Measurements from ENCODE around the gene LRP1B. TPM values are rescaled to one million over a fixed set of nuclear protein-coding genes. Genes with fewer than 3 reads are reported as not detected.

Gene LRP1B
- polyA plus RNA-seq, 1 donor from 2014 or later = 12.7 TPM

DNA sequence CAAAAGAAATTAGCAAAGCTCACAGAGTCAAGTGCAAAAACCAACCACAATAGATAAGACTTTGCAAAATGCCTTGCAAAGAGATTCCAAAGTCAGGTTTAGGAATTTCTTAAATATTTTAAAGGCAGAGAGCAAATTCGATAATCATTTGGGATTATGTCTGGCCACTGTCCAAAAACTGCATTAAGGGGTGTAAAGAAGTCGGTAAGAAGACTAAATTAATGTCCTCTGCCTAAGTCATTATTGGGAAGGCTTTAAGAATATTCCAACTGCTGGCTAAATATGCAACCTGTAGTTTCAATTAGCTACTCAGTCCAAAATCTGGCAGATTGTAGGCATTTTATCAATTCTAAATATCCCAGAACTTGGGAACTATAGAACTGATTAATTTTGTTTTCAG is 13.7 kb upstream of the LRP1B start:
- Histone ChIP-seq H3K9me3 (ENCODE audit: low read length) (no peaks in the 10 kb centered on the region), H3K9me2 (ENCODE audit: insufficient read depth, low read length) (no peaks in the 10 kb centered on the region)
- TF ChIP-seq POLR2AphosphoS5 (IDR thresholded peaks at IDR 0.05) (no peak), MXI1 (conservative IDR thresholded peaks at IDR 0.05; ENCODE audit: poor library complexity, severe bottlenecking) (no peak), TAF1 (IDR thresholded peaks at IDR 0.05; ENCODE audit: low read depth) (no peak), EZH2 (IDR thresholded peaks at IDR 0.05; ENCODE audit: borderline replicate concordance, insufficient read depth, low read length, poor library complexity, severe bottlenecking) (no peak), RAD21 (conservative IDR thresholded peaks at IDR 0.05) (no peak), SMC3 (conservative IDR thresholded peaks at IDR 0.05; ENCODE audit: poor library complexity) (no peak), EP300 (conservative IDR thresholded peaks at IDR 0.05; ENCODE audit: poor library complexity, severe bottlenecking) (no peak)
- TF ChIP-seq, protein P1, sequence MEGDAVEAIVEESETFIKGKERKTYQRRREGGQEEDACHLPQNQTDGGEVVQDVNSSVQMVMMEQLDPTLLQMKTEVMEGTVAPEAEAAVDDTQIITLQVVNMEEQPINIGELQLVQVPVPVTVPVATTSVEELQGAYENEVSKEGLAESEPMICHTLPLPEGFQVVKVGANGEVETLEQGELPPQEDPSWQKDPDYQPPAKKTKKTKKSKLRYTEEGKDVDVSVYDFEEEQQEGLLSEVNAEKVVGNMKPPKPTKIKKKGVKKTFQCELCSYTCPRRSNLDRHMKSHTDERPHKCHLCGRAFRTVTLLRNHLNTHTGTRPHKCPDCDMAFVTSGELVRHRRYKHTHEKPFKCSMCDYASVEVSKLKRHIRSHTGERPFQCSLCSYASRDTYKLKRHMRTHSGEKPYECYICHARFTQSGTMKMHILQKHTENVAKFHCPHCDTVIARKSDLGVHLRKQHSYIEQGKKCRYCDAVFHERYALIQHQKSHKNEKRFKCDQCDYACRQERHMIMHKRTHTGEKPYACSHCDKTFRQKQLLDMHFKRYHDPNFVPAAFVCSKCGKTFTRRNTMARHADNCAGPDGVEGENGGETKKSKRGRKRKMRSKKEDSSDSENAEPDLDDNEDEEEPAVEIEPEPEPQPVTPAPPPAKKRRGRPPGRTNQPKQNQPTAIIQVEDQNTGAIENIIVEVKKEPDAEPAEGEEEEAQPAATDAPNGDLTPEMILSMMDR (IDR thresholded peaks at IDR 0.05; ENCODE audit: poor library complexity, severe bottlenecking) = no peak
- TF ChIP-seq, protein P2, sequence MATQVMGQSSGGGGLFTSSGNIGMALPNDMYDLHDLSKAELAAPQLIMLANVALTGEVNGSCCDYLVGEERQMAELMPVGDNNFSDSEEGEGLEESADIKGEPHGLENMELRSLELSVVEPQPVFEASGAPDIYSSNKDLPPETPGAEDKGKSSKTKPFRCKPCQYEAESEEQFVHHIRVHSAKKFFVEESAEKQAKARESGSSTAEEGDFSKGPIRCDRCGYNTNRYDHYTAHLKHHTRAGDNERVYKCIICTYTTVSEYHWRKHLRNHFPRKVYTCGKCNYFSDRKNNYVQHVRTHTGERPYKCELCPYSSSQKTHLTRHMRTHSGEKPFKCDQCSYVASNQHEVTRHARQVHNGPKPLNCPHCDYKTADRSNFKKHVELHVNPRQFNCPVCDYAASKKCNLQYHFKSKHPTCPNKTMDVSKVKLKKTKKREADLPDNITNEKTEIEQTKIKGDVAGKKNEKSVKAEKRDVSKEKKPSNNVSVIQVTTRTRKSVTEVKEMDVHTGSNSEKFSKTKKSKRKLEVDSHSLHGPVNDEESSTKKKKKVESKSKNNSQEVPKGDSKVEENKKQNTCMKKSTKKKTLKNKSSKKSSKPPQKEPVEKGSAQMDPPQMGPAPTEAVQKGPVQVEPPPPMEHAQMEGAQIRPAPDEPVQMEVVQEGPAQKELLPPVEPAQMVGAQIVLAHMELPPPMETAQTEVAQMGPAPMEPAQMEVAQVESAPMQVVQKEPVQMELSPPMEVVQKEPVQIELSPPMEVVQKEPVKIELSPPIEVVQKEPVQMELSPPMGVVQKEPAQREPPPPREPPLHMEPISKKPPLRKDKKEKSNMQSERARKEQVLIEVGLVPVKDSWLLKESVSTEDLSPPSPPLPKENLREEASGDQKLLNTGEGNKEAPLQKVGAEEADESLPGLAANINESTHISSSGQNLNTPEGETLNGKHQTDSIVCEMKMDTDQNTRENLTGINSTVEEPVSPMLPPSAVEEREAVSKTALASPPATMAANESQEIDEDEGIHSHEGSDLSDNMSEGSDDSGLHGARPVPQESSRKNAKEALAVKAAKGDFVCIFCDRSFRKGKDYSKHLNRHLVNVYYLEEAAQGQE (IDR thresholded peaks at IDR 0.05; ENCODE audit: borderline replicate concordance) = no peak

DNA sequence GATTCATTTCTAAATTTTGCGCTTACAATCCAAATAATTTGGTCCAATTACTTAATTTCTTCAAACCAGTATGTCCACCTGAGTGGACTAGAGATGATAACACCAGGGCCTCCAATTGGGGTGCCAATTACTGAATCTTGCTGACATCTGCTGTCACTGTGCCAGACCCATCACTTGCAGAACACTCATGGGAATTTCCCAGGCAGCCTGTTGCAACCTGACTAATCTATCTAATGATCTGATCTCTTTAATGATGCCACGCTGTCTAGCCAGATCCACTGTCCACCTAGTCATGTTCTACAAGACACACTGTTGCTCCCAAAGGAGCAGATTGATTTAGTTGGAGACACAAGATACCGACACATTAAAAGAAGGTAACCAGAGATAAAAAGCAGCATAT is 11.8 kb upstream of the LRP1B start:
- Histone ChIP-seq H2AFZ (ENCODE audit: low read depth, low read length) (no peak overlapping the region), H3K27me3 (ENCODE audit: insufficient read depth, low read depth, low read length) (no peaks in the 10 kb centered on the region), H3K36me3 (ENCODE audit: insufficient read depth, low read length) (no peaks in the 10 kb centered on the region), H3K4me2 (ENCODE audit: low read length) (no peak overlapping the region), H3K9me2 (ENCODE audit: insufficient read depth, low read length) (no peaks in the 10 kb centered on the region), H3K79me2 (replicated peaks; ENCODE audit: insufficient read depth, low read length) (no peaks in the 10 kb centered on the region), H4K20me1 (ENCODE audit: insufficient read depth) (no peaks in the 10 kb centered on the region), H3K4me3 (ENCODE audit: low read length) (no peak overlapping the region), H3K9me3 (ENCODE audit: low read length) (no peaks in the 10 kb centered on the region), H3K9ac (ENCODE audit: low read length) (no peak overlapping the region), H3K27ac (ENCODE audit: low read length) (no peak overlapping the region), H3F3A (ENCODE audit: insufficient read depth, low read length, poor library complexity, severe bottlenecking) (no peaks in the 10 kb centered on the region)
- no peak for TF ChIP-seq TAF1 (IDR thresholded peaks at IDR 0.05; ENCODE audit: low read depth)
- TF ChIP-seq POLR2AphosphoS5 (IDR thresholded peaks at IDR 0.05) = no peak
- TF ChIP-seq MXI1 (conservative IDR thresholded peaks at IDR 0.05; ENCODE audit: poor library complexity, severe bottlenecking) = no peak
- no peak for TF ChIP-seq EP300 (conservative IDR thresholded peaks at IDR 0.05; ENCODE audit: poor library complexity, severe bottlenecking)
- no peak for TF ChIP-seq EZH2 (IDR thresholded peaks at IDR 0.05; ENCODE audit: borderline replicate concordance, insufficient read depth, low read length, poor library complexity, severe bottlenecking)
- TF ChIP-seq, protein P1 (IDR thresholded peaks at IDR 0.05; ENCODE audit: poor library complexity, severe bottlenecking) = no peak
- TF ChIP-seq, protein P2 (IDR thresholded peaks at IDR 0.05; ENCODE audit: borderline replicate concordance) = no peak
- TF ChIP-seq SMC3 (conservative IDR thresholded peaks at IDR 0.05; ENCODE audit: poor library complexity) = no peak
- TF ChIP-seq RAD21 (conservative IDR thresholded peaks at IDR 0.05) = no peak

More for the DNA sequence above, 13.7 kb upstream of the LRP1B start:
- Histone ChIP-seq H3K4me3 (ENCODE audit: low read length) (no peak overlapping the region), H3K27ac (ENCODE audit: low read length) (no peak overlapping the region), H3F3A (ENCODE audit: insufficient read depth, low read length, poor library complexity, severe bottlenecking) (no peaks in the 10 kb centered on the region), H3K36me3 (ENCODE audit: insufficient read depth, low read length) (no peaks in the 10 kb centered on the region), H3K79me2 (replicated peaks; ENCODE audit: insufficient read depth, low read length) (no peaks in the 10 kb centered on the region), H3K9ac (ENCODE audit: low read length) (no peak overlapping the region), H3K4me2 (ENCODE audit: low read length) (no peak overlapping the region), H3K27me3 (ENCODE audit: insufficient read depth, low read depth, low read length) (no peaks in the 10 kb centered on the region), H4K20me1 (ENCODE audit: insufficient read depth) (no peaks in the 10 kb centered on the region), H2AFZ (ENCODE audit: low read depth, low read length) (no peak overlapping the region)

Data from neural cell (in vitro differentiated cells).